OCI-LY7 (cell line): ENCODE data around the gene ATAD3A.
"Not testable (repeated sequence)": the region's sequence is repeated elsewhere in the genome, so short reads cannot be mapped to it uniquely, and the experiment has no call there.

Experiments used
- EZH2phosphoT487 ChIP-seq: fragments of 200-600 bp; sonication (generic); IDR thresholded peaks from 2 replicates; pipeline ENCODE4 v1.6.1; 2018; ENCODE audit warnings: low read depth, borderline replicate concordance, mild to moderate bottlenecking, mixed run types, antibody characterized with exemption, low read length, moderate library complexity, mixed read lengths
- TF ChIP-seq, protein P1 (sequence below): fragments of 200-600 bp; sonication (generic); conservative IDR thresholded peaks from 2 replicates; pipeline ENCODE4 v1.5.1; 2014; ENCODE audit warnings: mild to moderate bottlenecking, antibody characterized with exemption, low read length, moderate library complexity, mixed read lengths

DNA sequence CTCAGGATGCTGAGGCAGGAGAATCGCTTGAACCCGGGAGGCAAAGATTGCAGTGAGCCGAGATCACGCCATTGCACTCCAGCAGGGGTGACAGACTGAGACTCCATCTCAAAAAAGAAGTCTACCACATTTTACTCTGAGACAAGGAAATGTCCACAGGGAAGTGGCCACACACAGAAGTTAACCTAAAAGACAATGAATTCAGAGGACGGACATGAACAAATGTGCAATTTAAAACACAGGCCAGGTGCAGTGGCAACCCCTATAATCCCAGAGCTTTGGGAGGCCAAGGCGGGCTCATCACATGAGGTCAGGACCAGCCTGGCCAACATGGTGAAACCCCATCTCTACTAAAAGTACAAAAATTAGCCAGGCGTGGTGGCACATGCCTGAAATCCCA lies 45.7 kb downstream of the ATAD3A start:
- TF ChIP-seq, protein P1, sequence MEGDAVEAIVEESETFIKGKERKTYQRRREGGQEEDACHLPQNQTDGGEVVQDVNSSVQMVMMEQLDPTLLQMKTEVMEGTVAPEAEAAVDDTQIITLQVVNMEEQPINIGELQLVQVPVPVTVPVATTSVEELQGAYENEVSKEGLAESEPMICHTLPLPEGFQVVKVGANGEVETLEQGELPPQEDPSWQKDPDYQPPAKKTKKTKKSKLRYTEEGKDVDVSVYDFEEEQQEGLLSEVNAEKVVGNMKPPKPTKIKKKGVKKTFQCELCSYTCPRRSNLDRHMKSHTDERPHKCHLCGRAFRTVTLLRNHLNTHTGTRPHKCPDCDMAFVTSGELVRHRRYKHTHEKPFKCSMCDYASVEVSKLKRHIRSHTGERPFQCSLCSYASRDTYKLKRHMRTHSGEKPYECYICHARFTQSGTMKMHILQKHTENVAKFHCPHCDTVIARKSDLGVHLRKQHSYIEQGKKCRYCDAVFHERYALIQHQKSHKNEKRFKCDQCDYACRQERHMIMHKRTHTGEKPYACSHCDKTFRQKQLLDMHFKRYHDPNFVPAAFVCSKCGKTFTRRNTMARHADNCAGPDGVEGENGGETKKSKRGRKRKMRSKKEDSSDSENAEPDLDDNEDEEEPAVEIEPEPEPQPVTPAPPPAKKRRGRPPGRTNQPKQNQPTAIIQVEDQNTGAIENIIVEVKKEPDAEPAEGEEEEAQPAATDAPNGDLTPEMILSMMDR = not testable (repeated sequence)
- not testable (repeated sequence) for TF ChIP-seq EZH2phosphoT487
